SKM-1 treated with dmso at 0.1 percent for 144 hours (cell line): ENCODE data around the gene C1QL2.

Experiments
- DNase-seq: peaks from one replicate; lab custom pipeline; 2025; ENCODE audit not compliant: unreplicated experiment; lab: John Stamatoyannopoulos, UW

C1QL2 gene

GRCh38 chr2:119158563-119159347 lies at the start of gene C1QL2:
Gene C1QL2 (minus strand): TSS chr2:119158751. CDS start chr2:119158269, 482 bp downstream.
- no peak for DNase-seq

- no peak for DNase-seq
Measured at GRCh38 chr2:119207447-119207846, 48.9 kb upstream of the C1QL2 start.

DNA sequence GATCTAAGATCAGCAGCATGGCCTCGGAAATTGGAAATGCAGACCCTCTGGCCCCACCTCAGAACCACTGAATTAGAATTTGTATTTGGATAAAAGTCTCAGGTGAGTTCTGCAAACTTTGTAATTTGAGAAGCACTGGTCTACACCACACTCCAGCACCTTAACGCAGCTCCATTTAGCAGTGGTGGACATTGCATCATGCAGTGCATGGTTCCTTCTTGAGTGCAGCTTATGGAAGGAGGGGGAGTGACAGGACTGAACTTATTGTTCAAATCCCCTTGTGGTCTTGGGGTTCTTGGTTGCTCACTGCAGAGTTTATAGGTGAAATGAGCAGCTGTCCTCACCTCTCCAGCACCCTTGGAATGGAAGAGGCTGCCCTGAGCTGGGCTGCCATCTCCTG lies 47.6 kb upstream of the C1QL2 start:
- DNase-seq = no peak

DNA sequence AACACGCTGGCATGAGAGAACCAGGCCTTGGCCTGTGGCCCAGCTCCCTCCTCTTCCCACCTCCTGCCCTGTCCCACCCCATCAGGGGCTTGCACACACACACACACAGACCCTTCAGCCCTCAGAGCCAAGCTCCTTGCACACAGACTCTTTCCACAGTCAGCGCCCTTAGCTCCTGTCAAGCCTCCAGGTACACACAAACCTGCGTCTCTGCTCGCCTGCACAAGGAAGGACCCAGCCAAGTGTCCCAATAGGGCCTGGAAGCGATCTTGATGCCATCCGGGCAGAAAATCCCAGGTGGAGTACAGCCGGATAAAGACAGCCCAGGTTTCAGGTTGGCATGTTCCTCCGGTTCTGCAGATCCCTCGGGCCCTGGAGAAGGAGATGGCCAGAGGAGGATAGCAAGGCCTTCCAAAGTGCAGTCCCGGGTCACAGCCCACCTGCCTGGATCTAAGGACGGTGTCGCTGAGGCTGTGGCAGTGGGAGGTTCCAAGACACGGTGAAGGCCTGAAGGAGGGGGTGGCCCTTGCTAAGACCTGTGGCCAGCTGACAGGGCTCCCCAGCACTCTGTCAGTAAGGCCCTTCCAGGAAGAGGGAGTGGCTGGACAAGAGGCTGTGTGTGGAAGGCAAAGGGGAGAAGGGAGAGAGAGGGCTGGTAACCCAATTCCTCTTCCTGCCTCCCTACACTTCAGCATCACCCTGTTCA lies 46.6 kb upstream of the C1QL2 start:
- DNase-seq = no peak

- no peak for DNase-seq
Measured at GRCh38 chr2:119204525-119204924, 46.0 kb upstream of the C1QL2 start.

GRCh38 chr2:119202610-119203310 lies 44.2 kb upstream of the C1QL2 start:
- DNase-seq = no peak

- DNase-seq = no peak
Measured at GRCh38 chr2:119201815-119202214, 43.3 kb upstream of the C1QL2 start.

DNA sequence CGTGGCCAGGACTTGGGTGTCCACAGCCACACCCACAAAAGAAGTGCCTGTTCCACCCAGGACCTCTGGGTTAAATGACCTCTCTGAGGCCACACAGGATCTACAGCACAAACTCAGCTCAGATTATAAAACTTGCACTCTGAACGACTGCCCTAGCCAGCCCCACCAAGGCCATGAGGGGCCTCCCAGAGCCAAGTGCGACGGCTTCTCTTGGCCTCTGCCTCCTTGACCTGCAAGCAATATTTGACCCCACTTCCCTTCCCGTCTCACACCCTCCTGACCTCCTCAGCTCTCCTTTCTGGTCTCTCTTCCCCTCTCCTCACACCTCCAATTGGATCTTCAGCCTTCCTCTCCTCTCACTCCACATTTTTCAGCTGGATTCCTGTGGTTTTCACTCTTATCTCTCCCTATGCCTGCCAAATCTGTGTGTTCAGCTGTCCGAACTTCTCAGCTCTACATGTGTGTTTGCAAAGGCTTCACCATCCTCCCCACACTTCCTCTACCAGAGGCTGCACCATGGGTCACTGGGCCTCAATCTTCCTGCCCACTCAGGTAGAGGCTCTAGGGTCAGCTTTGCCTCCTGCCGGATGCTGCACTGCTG lies 39.8 kb upstream of the C1QL2 start:
- no peak for DNase-seq

DNA sequence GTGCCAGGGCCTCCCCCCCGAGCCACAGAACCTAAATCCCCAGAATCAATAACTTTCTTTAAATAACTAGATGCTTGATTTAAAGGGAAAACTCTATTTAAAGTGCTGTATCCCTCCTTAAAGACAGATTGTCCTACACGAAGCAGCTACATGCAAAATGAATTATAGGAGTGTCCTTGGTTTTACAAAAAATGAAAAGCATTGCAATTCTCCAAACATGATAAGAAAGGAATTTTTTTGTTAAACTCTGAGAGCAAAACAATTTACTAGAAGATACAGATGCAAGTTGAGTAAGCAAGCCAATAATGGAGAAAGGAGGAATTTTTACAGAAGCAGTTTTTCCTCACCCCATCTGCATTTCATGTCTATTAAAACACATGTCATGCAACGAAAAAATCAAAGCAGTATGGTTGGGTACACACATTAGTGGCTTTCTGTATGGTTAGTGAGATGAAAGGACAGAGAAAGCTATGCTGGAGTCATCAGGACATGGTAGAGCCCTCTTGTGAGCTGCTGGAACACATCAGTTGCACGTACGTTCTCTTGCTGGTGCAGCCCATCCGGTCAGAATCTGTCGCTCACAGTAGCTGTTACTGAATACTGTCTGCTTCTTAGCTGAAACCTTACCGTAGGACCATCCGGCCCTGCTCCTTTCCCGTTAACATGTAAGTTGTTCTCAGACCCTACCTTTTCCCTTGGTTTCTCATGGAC lies 39.1 kb upstream of the C1QL2 start:
- no peak for DNase-seq

GRCh38 chr2:119197126-119197405 lies 38.5 kb upstream of the C1QL2 start:
- no peak for DNase-seq

DNA sequence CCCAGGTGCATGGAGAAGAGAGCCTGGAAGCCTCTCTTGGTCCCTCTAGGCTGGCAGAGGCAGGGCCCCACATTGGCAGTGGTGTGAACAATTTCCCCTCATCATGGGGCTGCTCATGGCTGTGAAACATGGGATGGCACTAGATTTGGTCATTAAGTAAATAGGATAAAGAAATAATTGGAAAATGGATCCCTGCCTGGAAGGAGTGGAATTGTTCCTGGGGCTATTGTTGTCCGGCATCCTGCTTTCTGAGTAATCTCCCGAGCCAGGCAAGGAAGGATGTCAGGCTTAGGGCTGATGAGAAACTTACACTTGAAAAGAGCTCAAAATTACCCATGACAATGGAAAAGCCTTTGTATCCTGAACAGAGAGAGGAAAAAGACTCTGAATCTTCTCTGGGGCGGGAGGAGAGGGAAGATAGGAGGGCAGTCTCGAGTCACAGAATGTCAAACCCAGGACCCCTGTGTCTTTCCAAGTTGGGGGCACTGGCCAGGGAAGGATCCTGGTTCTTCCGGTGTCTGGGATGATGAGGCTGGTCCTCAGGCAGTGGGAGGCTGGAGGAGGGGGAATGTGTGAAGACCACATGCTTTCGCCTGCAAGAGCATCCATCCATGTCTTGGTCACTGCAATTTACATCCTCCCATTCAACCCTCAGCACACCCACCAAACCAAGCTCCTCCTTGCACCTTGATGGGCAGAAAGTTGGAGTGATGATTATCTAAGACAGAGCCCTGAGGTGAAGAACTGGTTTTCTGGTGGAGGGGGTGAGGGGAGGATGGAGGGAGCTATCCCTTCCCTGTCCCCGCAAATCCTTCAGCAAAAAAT lies 38.0 kb upstream of the C1QL2 start:
- no peak for DNase-seq

- DNase-seq = no peak
Measured at GRCh38 chr2:119195887-119196286, 37.3 kb upstream of the C1QL2 start.

- no peak for DNase-seq
Measured at GRCh38 chr2:119195001-119195400, 36.5 kb upstream of the C1QL2 start.

GRCh38 chr2:119192893-119193292 lies 34.3 kb upstream of the C1QL2 start:
- DNase-seq = no peak

DNA sequence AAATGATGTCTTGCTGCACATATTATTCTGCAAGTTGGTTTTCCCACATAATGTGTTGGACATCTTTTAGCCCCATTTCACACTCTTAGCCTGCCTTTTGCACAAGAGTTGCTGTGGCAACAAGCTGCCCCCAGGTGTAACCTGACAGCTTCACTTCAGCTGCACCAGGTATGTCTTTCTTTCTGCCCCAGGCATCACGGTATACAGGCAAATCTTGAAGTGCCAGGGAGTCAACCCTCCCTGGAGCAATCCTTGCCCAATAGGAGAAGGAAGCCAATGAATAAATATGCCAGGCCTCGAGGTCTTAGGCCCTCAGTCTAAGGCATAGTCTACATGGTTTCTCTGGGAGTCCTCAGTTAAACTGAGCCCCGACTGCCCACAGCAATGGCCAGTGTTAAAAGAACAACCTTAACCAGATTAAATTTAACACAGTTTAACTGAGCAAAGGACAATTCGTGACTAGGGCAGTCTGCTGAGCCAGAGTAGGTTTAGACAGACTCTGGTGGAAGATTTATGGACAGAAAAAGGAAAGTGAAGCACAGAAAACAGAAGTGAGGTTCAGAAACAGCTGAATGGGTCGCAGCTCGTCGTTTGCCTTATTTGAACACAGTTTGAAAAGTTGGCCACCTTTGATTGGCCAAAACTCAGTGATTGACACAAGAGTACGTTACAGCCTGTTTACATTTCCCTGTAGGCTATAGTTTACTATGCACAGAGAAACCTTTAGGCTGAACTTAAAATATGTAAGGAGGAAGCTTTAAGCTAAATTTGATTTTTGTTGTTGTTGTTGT lies 32.0 kb upstream of the C1QL2 start:
- no peak for DNase-seq

DNA sequence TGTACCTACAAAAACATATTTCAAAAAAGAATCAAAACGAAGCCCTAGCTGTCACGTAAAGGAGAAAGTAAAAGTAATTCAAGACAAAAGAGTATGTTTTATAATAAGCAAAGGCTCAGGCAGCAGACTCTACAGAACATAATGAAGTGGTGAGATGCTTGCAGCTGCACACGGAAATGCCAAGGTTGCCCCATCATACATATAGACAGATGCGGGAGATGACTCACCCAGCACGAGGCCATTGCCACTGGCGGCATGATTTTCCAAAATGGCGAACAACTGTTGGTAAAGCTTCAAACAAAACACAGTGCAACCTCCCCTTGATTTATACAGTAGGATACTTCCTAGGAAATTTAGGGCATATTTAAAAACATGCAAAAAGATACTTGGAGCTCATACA lies 26.0 kb upstream of the C1QL2 start:
- no peak for DNase-seq

GRCh38 chr2:119181791-119182445 lies 23.4 kb upstream of the C1QL2 start:
- DNase-seq = no peak

- DNase-seq = no peak
Measured at GRCh38 chr2:119181391-119181790, 22.8 kb upstream of the C1QL2 start.

DNA sequence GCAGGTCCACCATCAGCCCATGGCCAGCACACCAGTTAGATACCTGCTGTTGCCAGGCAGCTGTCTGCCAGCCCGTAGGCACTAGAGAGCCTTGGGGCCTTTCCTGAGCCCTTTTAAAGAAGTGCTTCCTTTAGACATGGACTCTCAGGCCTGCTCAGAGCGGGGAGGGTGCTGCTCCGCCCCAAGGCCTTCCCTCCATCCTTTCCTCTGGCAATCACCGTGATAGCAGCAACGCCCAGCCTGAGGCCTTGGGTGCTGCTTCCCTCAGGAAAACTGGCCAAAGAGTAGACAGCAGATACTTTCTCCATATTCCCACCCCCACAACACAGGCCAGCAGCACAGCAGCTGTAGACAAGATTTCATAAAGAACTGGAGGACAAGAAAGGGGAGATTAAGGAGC lies 22.3 kb upstream of the C1QL2 start:
- no peak for DNase-seq
